ENCODE data around the gene ZBTB11. TPM values are rescaled to one million over a fixed set of nuclear protein-coding genes. Genes with fewer than 3 reads are reported as not detected.
"Not testable (repeated sequence)": the region's sequence is repeated elsewhere in the genome, so short reads cannot be mapped to it uniquely, and the experiment has no call there.

ZBTB11 gene
- total RNA-seq, 1 donor from 2014 or later = 11.8 TPM

DNA sequence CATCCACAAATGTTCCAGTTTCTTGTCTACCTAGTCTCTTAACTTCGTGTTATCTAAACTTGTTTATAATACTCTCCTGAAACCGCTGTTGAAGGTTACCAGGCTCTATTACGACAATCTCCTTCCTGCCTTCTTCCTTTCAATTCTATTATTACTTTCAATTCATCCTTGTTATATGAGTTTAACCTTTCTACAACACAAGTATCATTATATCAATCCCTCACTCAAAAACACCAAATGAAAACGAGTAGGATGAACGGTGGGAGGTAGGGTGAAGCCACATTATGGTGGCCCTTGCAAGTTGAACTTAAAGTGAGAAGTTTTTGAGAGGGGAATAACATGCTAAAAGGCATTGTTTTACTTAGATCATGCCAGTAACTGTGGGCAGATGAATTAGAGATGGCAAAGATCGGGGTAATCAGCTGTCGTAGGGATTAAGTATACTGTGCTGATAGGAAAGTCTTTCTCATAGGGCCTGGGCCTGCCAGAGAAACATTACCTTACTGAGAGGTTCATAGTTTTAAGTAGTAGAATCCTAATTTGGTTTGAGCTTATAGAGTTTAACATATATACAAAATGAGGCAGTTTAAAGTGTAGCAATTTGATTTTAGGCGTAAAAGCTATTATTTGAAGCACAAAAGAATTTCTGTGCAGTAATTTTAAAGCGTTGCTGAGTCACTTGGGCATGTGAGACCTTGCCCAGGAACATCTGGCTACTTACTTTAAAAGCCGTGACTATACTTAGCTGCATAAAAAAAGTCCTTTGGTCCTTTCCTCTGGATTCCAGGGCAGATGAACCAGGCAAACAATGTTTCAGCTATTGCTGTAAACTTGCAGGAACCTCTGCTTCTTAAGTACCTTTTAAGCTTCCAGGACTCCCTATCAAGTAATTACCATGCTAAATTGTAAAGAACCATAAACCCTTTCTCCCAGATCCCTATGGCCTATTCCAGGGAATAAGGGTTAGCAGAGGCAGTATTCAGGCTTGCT is 44.2 kb upstream of the ZBTB11 start:
- TF ChIP-seq, protein P1, sequence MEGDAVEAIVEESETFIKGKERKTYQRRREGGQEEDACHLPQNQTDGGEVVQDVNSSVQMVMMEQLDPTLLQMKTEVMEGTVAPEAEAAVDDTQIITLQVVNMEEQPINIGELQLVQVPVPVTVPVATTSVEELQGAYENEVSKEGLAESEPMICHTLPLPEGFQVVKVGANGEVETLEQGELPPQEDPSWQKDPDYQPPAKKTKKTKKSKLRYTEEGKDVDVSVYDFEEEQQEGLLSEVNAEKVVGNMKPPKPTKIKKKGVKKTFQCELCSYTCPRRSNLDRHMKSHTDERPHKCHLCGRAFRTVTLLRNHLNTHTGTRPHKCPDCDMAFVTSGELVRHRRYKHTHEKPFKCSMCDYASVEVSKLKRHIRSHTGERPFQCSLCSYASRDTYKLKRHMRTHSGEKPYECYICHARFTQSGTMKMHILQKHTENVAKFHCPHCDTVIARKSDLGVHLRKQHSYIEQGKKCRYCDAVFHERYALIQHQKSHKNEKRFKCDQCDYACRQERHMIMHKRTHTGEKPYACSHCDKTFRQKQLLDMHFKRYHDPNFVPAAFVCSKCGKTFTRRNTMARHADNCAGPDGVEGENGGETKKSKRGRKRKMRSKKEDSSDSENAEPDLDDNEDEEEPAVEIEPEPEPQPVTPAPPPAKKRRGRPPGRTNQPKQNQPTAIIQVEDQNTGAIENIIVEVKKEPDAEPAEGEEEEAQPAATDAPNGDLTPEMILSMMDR (conservative IDR thresholded peaks at IDR 0.05; ENCODE audit: low read depth, low read length) = no peak
- no peak overlapping the region for H3K4me3 ChIP-seq (ENCODE audit: low read depth, low read length)
- DNase-seq (ENCODE audit: low read depth) = no peak

DNA sequence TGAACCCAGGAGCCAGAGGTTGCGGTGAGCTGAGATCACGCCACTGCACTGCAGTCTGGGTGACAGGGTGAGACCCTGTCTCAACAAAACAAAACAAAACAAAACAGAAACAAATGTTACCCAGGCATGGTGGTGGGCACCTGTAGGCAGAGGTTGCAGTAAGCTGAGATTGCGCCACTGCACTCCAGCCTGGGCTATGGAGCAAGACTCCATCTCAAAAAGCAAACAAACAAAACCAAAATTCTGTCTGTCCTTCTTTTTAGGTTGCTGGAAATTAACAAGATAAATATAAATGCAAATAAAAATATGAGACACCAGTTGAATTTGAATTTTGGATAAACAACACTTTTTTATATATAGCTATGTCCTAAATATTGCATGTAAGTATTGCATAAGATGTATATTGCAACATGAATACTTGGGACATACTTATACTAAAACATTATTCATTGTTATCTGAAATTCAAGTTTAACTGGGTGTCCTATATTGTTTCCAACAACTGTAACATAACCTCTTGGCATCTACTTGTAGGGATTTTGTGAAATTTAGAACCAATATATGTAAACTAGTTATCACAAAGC is 42.8 kb upstream of the ZBTB11 start:
- no peak overlapping the region for H3K4me3 ChIP-seq (ENCODE audit: low read depth, low read length)
- TF ChIP-seq, protein P1 (conservative IDR thresholded peaks at IDR 0.05; ENCODE audit: low read depth, low read length) = no peak
- DNase-seq (ENCODE audit: low read depth) = no peak

DNA sequence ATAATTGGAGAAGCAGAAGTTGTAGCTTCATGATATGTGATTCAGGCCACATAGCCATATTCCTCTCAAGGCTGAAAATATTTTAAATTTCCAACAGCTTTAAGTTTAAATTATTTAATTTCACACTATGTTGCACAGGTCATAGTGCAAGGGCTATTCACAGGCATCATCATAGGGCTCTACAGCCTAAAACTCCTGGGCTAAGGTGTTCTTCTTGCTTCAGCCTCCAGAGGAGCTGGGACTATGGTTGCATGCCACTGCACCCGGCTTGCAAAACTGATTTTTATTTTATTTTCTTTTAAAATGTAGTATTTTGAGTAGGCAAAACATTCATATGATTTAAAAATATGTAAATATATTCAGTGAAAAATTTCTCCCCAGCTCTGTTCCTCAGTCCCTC is 41.5 kb upstream of the ZBTB11 start:
- TF ChIP-seq, protein P1 (conservative IDR thresholded peaks at IDR 0.05; ENCODE audit: low read depth, low read length) = no peak
- H3K4me3 ChIP-seq (ENCODE audit: low read depth, low read length) = no peak overlapping the region
- DNase-seq (ENCODE audit: low read depth) = no peak

DNA sequence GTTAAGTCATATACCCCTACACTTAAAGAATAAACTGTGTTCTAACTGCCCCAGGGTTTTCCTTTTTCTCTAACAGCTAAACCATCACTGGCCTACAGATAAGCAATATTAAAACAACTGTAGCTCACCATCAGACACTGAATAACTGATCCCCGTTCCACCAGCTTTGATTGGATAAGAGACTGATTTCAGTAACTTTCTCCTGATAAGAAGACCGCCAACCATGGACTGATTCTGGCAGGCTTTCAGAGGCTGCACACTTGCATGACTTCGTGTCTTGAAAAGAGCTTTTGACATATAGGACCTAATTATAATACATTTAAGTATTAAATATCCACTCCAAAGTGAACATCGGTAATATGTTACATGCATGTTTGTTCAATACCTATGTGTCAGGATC is 32.2 kb upstream of the ZBTB11 start:
- TF ChIP-seq, protein P1 (conservative IDR thresholded peaks at IDR 0.05; ENCODE audit: low read depth, low read length) = no peak
- H3K4me3 ChIP-seq (ENCODE audit: low read depth, low read length) = no peak overlapping the region
- DNase-seq (ENCODE audit: low read depth) = no peak

DNA sequence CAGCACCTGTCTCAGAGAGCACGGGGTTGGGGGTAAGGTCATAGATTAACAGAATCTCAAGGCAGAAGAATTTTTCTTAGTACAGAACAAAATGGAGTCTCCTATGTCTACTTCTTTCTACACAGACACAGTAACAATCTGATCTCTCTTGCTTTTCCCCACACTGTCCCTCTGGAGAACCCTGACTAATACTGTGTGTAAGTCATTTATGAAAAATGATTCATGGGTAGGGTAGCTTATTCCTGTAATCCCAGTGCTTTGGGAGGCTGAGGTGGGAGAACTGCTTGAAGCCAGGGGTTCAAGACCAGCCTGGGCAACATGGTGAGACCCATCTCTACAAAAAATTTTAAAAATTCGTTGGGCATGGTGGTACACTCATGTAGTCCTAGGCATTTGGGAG is 27.7 kb upstream of the ZBTB11 start:
- H3K4me3 ChIP-seq (ENCODE audit: low read depth, low read length); DNase-seq (ENCODE audit: low read depth): not testable (repeated sequence)

DNA sequence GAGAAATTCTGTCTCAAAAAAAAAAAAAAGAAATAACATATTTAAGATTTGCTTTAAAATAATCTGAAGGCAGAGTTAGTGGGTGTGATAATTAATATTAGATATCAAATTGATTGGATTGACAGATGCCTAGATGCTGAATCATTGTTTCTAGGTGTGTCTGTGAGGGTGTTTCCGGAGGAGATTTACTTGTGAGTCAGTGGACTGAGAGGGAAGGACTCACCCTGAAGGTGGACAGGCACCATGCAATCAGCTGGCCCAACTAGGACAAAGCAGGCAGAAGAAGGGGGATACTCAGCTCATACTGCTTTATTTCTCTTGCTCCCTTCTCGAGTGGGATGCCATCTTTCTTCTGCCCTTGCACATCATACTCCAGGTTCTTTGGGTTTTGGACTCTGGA is 26.2 kb upstream of the ZBTB11 start:
- TF ChIP-seq, protein P1 (conservative IDR thresholded peaks at IDR 0.05; ENCODE audit: low read depth, low read length) = no peak
- no peak for DNase-seq (ENCODE audit: low read depth)
- H3K4me3 ChIP-seq (ENCODE audit: low read depth, low read length) = no peak overlapping the region

DNA sequence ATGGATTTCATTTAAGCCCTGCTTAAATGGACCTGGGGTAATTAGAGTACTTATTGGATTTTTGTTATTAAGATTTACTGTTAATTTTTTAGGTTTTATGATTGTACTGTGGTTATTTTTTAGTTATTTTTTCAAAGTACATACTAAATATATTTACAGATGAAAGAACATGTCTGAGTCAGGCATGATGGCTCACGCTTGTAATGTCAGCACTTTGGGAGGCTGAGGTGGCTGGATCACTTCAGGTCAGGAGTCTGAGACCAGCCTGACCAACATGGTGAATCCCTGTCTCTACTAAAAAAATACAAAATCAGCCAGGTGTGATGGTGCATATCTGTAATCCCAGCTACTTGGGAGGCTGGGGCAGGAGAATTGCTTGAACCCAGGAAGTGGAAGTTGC is 25.8 kb upstream of the ZBTB11 start:
- DNase-seq (ENCODE audit: low read depth) = no peak
- no peak overlapping the region for H3K4me3 ChIP-seq (ENCODE audit: low read depth, low read length)
- TF ChIP-seq, protein P1 (conservative IDR thresholded peaks at IDR 0.05; ENCODE audit: low read depth, low read length) = no peak
